NCI-H2029 (cell line): ENCODE results near the gene ACSBG1.

Experiments used
- DNase-seq: peaks from one replicate; lab custom pipeline; 2025; lab: John Stamatoyannopoulos, UW

The ACSBG1 gene

DNA sequence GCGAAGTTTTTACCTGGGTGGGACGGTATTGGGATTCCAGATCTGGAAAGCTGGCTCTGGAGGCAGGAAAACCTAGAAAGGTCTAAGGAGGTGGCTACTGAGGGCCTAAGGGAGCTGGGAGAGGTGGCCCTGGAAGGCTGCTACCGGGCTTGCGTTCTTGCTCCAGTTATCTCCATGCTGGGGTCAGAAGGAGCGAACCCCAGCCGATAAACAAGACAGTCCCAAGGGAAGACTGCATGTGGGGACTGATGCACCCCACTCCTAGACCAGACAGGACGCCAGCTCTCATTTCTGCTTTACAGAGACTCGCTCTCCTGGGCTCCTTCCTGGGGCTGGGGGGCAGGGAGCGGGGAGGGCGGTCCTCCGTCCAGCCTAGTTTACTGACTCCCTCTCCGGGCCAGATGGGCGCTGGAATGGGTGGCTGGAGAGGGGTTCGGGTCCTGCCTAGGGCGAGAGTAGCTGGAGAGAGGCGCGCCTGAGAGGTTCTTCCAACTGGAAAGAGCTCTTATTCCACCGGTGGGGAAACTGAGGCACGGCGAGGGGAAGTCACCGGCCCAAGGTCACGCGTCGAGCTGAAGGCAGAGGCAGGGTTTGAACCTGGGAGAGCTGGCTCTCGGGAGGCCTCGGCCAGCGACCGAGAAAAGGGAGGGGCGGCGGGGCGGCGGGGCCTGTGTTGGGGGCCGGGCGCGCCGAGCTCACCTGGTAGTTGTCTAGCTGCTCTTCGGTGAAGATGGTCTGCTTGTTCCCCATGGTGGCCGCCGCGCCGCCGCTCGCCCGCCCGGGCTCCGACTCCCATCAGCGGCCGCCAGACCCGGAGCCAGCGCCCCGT is 103.7 kb downstream of the ACSBG1 start:
- DNase-seq: no peak

DNA sequence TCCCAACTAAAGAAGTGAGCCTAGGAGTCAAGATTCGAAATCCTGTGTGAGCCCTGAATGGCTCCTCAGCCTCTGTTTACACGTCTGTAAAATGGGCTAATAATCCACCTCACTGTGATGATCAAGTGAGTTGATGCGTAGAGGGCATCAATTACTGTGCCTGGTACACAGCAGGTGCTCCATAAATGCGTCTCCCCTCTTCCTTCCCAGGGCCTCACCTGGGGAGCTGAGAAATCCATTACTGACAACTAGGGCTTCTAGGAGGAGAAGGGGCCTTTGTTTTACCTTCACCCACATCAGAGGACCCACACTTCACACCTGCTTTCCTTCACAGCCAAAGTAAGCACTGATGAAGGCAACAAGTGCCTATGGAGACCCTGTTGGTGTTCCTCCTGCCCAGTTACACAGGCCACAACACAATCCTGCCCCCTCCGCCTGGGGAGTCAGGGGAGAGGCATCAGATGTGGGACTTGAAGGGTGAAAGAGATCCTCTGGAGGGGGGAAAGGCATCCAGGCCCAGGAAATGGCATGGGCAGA is 104.5 kb downstream of the ACSBG1 start:
- DNase-seq: no peak

DNA sequence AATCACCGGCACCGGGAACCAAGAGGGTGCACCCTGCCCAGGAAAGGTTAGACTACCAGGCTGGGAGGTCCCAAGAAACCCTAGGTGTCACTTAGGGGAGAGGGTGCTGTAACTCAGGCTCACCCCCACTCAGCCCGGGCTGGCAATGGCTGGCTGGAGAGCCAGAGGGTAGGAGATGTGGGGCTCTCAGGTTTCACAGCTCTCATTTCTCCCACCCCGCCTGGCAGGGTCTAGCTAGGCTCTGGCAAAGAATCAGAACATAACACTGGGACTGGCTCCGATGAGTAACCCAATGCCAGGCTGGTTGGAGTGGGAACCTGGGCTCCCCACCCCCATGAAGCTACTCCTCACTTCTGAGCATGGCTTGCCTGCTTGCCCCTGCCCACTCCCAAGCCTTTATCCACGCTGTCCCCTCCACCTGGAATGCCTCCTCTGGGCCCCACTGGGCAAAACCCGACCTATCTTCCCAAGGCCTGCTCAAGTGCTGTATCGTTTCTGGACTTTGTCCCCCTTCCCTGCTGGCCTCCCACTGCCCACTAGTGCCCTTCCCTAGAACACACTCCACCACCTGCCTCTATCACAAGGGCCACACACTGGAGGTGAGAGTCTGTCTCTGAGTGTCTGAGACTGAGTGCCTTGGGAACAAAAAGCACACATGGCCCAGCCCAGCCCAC is 105.2 kb downstream of the ACSBG1 start:
- peak; percentile 73 for DNase-seq

DNA sequence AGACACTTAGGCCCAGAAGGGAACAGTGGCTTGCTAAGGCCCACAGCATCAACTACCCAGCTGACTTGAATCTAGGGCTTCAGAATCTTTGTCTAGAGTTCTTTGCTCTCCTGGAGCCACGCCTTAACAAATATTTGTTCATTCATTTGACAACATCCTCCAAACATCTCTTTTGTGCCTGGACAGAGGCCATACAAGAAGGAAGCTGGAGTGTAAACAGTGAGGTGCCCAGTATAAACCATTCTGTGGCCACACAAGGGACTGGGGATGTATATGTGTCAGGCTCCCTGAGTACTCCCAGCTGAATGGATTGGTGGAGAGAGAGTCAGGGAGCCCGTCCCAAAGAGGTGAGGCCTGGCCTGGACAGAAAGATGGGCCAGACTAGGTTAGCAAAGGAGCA is 106.5 kb downstream of the ACSBG1 start:
- peak; percentile 53 for DNase-seq

DNA sequence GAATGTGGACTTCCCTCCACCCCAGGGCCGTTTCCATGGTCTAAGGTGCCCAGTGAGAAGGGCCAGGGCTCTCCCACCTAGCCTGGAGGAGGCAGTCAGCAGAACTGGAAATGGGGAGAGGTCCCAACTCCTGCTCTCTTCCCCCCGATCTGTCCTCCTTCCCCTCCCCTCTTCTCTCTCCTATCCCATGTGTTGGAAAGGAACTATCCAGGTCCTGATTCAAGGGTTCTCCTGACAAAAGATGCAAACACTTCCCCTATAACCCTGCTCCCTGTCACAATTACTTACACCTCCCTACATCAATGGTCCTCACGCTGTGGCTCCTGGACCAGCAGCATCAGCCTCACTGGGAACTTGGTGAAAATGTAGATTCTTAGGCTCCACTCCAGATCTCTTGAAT is 109.1 kb downstream of the ACSBG1 start:
- no peak for DNase-seq

DNA sequence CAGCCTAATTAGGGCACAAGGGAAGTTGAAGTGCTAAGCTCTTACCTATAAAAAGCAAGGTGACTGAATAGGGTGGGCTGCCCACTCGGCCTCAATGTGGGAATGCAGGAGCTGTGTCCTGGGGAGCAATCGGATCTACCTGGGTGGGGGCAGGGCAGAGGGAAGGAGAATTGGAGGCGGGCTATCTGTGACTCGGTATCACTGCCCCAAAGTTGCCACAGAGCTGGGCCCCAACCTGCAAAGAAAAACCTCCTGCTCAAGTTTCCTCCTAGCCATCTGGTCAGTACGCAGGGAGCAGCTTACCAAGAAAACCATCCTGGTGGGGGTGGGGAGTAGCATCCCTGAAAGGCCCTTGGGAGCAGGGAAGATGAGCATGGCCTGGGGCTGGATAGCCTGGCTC is 113.8 kb downstream of the ACSBG1 start:
- DNase-seq: no peak
